Mesendoderm (in vitro differentiated cells): ENCODE measurements around the gene TM2D1.
"Not testable (repeated sequence)": the region's sequence is repeated elsewhere in the genome, so short reads cannot be mapped to it uniquely, and the experiment has no call there.

ENCODE experiments used
- DNase-seq: peaks from one replicate; pipeline ENCODE4 v3.0.0; 2013
- H2AK5ac ChIP-seq: 2 replicates; pipeline ENCODE4 v1.6.1; 2013; ENCODE audit warnings: low read length, inconsistent platforms
- H2BK120ac ChIP-seq: 2 replicates; pipeline ENCODE4 v1.6.1; 2013; ENCODE audit warnings: low read depth, mild to moderate bottlenecking, low read length, moderate library complexity, mixed read lengths
- H2BK15ac ChIP-seq: replicated peaks from 2 replicates; pipeline ENCODE4 v1.6.1; 2013; ENCODE audit warnings: low read depth, mild to moderate bottlenecking, moderate library complexity
- H2BK5ac ChIP-seq: 2 replicates; pipeline ENCODE4 v1.6.1; 2013; ENCODE audit warnings: low read length, inconsistent platforms
- H3K18ac ChIP-seq: 2 replicates; pipeline ENCODE4 v1.6.1; 2013; ENCODE audit warnings: mild to moderate bottlenecking, low read length, mixed read lengths
- H3K23ac ChIP-seq: one replicate; pipeline ENCODE4 v1.6.1; 2013; ENCODE audit warnings: low read length
- H3K27ac ChIP-seq: 2 replicates; pipeline ENCODE4 v1.5.1; 2013; ENCODE audit warnings: low read depth, mild to moderate bottlenecking, inconsistent platforms, low read length, moderate library complexity
- H3K27me3 ChIP-seq: 2 replicates; pipeline ENCODE4 v1.6.1; 2013; ENCODE audit warnings: low read length, control low read depth, mild to moderate bottlenecking, inconsistent platforms; ENCODE audit not compliant: insufficient read depth, poor library complexity
- H3K36me3 ChIP-seq: 2 replicates; pipeline ENCODE4 v1.6.1; 2013; ENCODE audit warnings: low read length, inconsistent platforms; ENCODE audit not compliant: control insufficient read depth, insufficient read depth
- H3K4ac ChIP-seq: one replicate; pipeline ENCODE4 v1.6.1; 2013; ENCODE audit warnings: low read depth, mild to moderate bottlenecking, low read length, moderate library complexity
- H3K4me1 ChIP-seq: 2 replicates; pipeline ENCODE4 v1.6.1; 2013; ENCODE audit warnings: low read depth, low read length, inconsistent platforms; ENCODE audit not compliant: control insufficient read depth
- H3K4me2 ChIP-seq: 2 replicates; pipeline ENCODE4 v1.6.1; 2013; ENCODE audit warnings: low read length
- H3K4me3 ChIP-seq: 2 replicates; pipeline ENCODE4 v1.5.1; 2013; ENCODE audit warnings: mild to moderate bottlenecking, low read length
- H3K56ac ChIP-seq: one replicate; pipeline ENCODE4 v1.6.1; 2013; ENCODE audit warnings: low read length
- H3K79me1 ChIP-seq: 2 replicates; pipeline ENCODE4 v1.6.1; 2013; ENCODE audit warnings: low read length, inconsistent platforms
- H3K79me2 ChIP-seq: 2 replicates; pipeline ENCODE4 v1.6.1; 2013; ENCODE audit warnings: mild to moderate bottlenecking, low read length; ENCODE audit not compliant: control insufficient read depth, insufficient read depth
- H3K9ac ChIP-seq: 2 replicates; pipeline ENCODE4 v1.6.1; 2013; ENCODE audit warnings: low read length, inconsistent platforms
- H4K5ac ChIP-seq: one replicate; pipeline ENCODE4 v1.6.1; 2013; ENCODE audit warnings: low read length
- H4K8ac ChIP-seq: one replicate; pipeline ENCODE4 v1.6.1; 2013; ENCODE audit warnings: low read depth, mild to moderate bottlenecking, control low read depth, low read length, moderate library complexity
- WGBS: extraction: QIAGEN DNeasy Blood & Tissue Kit; methylation state at CpG from one replicate; pipeline ENCODE4 v1.1.7; 2013; ENCODE audit warnings: low lambda C conversion rate, missing lambda C conversion rate; ENCODE audit not compliant: insufficient coverage; ENCODE audit errors: extremely low coverage; 5-methylcytosine and 5-hydroxymethylcytosine counted together

The TM2D1 gene

GRCh38 chr1:61687901-61688300 lies 37.0 kb downstream of the TM2D1 start:
- no CpG with 5 or more reads among the region's 1 CpG for WGBS
- no peak overlapping the region for H3K18ac ChIP-seq
- H3K4me3 ChIP-seq: no peak overlapping the region
- no peak overlapping the region for H3K56ac ChIP-seq
- no peaks in the 10 kb centered on the region for H3K4me1 ChIP-seq
- no peaks in the 10 kb centered on the region for H3K79me2 ChIP-seq
- no peak overlapping the region for H3K4ac ChIP-seq
- no peak overlapping the region for H2BK15ac ChIP-seq
- H2AK5ac ChIP-seq: no peak overlapping the region
- no peak overlapping the region for H2BK5ac ChIP-seq
- no peaks in the 10 kb centered on the region for H3K27me3 ChIP-seq
- no peak overlapping the region for H3K27ac ChIP-seq
- no peak for DNase-seq
- no peaks in the 10 kb centered on the region for H3K36me3 ChIP-seq
- no peak overlapping the region for H4K8ac ChIP-seq
- H3K4me2 ChIP-seq: no peak overlapping the region
- no peaks in the 10 kb centered on the region for H3K79me1 ChIP-seq
- H3K23ac ChIP-seq: no peak overlapping the region
- no peak overlapping the region for H3K9ac ChIP-seq
- H2BK120ac ChIP-seq: no peak overlapping the region
- no peak overlapping the region for H4K5ac ChIP-seq

GRCh38 chr1:61682891-61683290 lies 42.0 kb downstream of the TM2D1 start:
- H3K36me3 ChIP-seq: peaks cover 3% of the 10 kb centered on the region
- H3K9ac ChIP-seq: no peak overlapping the region
- no peak overlapping the region for H4K8ac ChIP-seq
- no peak overlapping the region for H3K27ac ChIP-seq
- H3K27me3 ChIP-seq: no peaks in the 10 kb centered on the region
- H3K4me2 ChIP-seq: no peak overlapping the region
- no peak overlapping the region for H3K56ac ChIP-seq
- no peak overlapping the region for H4K5ac ChIP-seq
- no peak overlapping the region for H2AK5ac ChIP-seq
- no peak overlapping the region for H3K18ac ChIP-seq
- no peaks in the 10 kb centered on the region for H3K79me2 ChIP-seq
- no peak for DNase-seq
- no peak overlapping the region for H2BK15ac ChIP-seq
- no peak overlapping the region for H3K4ac ChIP-seq
- no peak overlapping the region for H2BK5ac ChIP-seq
- no peaks in the 10 kb centered on the region for H3K4me1 ChIP-seq
- no peak overlapping the region for H3K23ac ChIP-seq
- no peaks in the 10 kb centered on the region for H3K79me1 ChIP-seq
- WGBS: no CpG with 5 or more reads among the region's 3 CpGs
- H2BK120ac ChIP-seq: no peak overlapping the region
- no peak overlapping the region for H3K4me3 ChIP-seq

GRCh38 chr1:61680500-61680899 lies 44.4 kb downstream of the TM2D1 start:
- Histone ChIP-seq H3K23ac (no peak overlapping the region), H2AK5ac (no peak overlapping the region)

GRCh38 chr1:61676881-61677280 lies 48.1 kb downstream of the TM2D1 start:
- H2BK5ac ChIP-seq, H2BK15ac ChIP-seq, H3K9ac ChIP-seq, H3K4me1 ChIP-seq, H3K79me1 ChIP-seq, H4K5ac ChIP-seq, H3K4me3 ChIP-seq, H4K8ac ChIP-seq, H3K36me3 ChIP-seq, H3K18ac ChIP-seq, H2BK120ac ChIP-seq, DNase-seq, H3K79me2 ChIP-seq, H3K56ac ChIP-seq, H3K27me3 ChIP-seq, H3K23ac ChIP-seq, H2AK5ac ChIP-seq, H3K4me2 ChIP-seq, H3K27ac ChIP-seq, H3K4ac ChIP-seq: not testable (repeated sequence)
- no CpG with 5 or more reads among the region's 2 CpGs for WGBS

More at GRCh38 chr1:61680500-61680899, 44.4 kb downstream of the TM2D1 start:
- H3K4me2 ChIP-seq: no peak overlapping the region
- DNase-seq: no peak
- no CpG with 5 or more reads among the region's 2 CpGs for WGBS
- H3K27ac ChIP-seq: no peak overlapping the region
- H3K36me3 ChIP-seq: peaks cover 3% of the 10 kb centered on the region
- H3K4me3 ChIP-seq: no peak overlapping the region
- H3K9ac ChIP-seq: no peak overlapping the region
- H3K18ac ChIP-seq: no peak overlapping the region
- H2BK5ac ChIP-seq: no peak overlapping the region
- H3K27me3 ChIP-seq: no peaks in the 10 kb centered on the region
- no peak overlapping the region for H2BK15ac ChIP-seq
- no peaks in the 10 kb centered on the region for H3K79me1 ChIP-seq
- H3K4ac ChIP-seq: no peak overlapping the region
- no peaks in the 10 kb centered on the region for H3K4me1 ChIP-seq
- H4K5ac ChIP-seq: no peak overlapping the region
- no peaks in the 10 kb centered on the region for H3K79me2 ChIP-seq
- H4K8ac ChIP-seq: no peak overlapping the region
- no peak overlapping the region for H2BK120ac ChIP-seq
- H3K56ac ChIP-seq: no peak overlapping the region

GRCh38 chr1:61674221-61674620 lies 50.7 kb downstream of the TM2D1 start:
- no peak overlapping the region for H3K4me3 ChIP-seq
- no peak overlapping the region for H2BK5ac ChIP-seq
- no peak overlapping the region for H3K4me2 ChIP-seq

GRCh38 chr1:61672376-61672775 lies 52.6 kb downstream of the TM2D1 start:
- H3K27ac ChIP-seq: no peak overlapping the region
- no peak overlapping the region for H2BK15ac ChIP-seq
- no peaks in the 10 kb centered on the region for H3K4me1 ChIP-seq
- no peak overlapping the region for H2BK120ac ChIP-seq
- H3K79me2 ChIP-seq: no peaks in the 10 kb centered on the region
- H4K8ac ChIP-seq: no peak overlapping the region
- H3K23ac ChIP-seq: no peak overlapping the region
- H2BK5ac ChIP-seq: no peak overlapping the region
- no peak overlapping the region for H3K18ac ChIP-seq
- no CpG with 5 or more reads among the region's 4 CpGs for WGBS
- no peaks in the 10 kb centered on the region for H3K36me3 ChIP-seq
- no peaks in the 10 kb centered on the region for H3K79me1 ChIP-seq
- no peak overlapping the region for H3K9ac ChIP-seq
- H3K56ac ChIP-seq: no peak overlapping the region
- no peak overlapping the region for H2AK5ac ChIP-seq
- H3K4ac ChIP-seq: no peak overlapping the region
- DNase-seq: no peak
- H3K4me3 ChIP-seq: no peak overlapping the region
- H3K27me3 ChIP-seq: no peaks in the 10 kb centered on the region
- no peak overlapping the region for H3K4me2 ChIP-seq
- no peak overlapping the region for H4K5ac ChIP-seq

More at GRCh38 chr1:61674221-61674620, 50.7 kb downstream of the TM2D1 start:
- no peak overlapping the region for H2AK5ac ChIP-seq
- no peak overlapping the region for H3K18ac ChIP-seq
- no peak overlapping the region for H3K9ac ChIP-seq
- no peaks in the 10 kb centered on the region for H3K79me2 ChIP-seq
- DNase-seq: no peak
- H3K79me1 ChIP-seq: no peaks in the 10 kb centered on the region
- no peak overlapping the region for H3K56ac ChIP-seq
- no CpG with 5 or more reads among the region's 3 CpGs for WGBS
- H4K5ac ChIP-seq: no peak overlapping the region
- no peaks in the 10 kb centered on the region for H3K36me3 ChIP-seq
- no peak overlapping the region for H3K27ac ChIP-seq
- H3K4me1 ChIP-seq: no peaks in the 10 kb centered on the region
- no peak overlapping the region for H2BK15ac ChIP-seq
- H3K4ac ChIP-seq: no peak overlapping the region
- H4K8ac ChIP-seq: no peak overlapping the region
- H2BK120ac ChIP-seq: no peak overlapping the region
- no peaks in the 10 kb centered on the region for H3K27me3 ChIP-seq
- no peak overlapping the region for H3K23ac ChIP-seq
